ENCODE data around the gene EIF2S1. TPM values are rescaled to one million over a fixed set of nuclear protein-coding genes. Genes with fewer than 3 reads are reported as not detected.

The EIF2S1 gene
- total RNA-seq, 1 experiment from 2014 or later, result 116 TPM

DNA sequence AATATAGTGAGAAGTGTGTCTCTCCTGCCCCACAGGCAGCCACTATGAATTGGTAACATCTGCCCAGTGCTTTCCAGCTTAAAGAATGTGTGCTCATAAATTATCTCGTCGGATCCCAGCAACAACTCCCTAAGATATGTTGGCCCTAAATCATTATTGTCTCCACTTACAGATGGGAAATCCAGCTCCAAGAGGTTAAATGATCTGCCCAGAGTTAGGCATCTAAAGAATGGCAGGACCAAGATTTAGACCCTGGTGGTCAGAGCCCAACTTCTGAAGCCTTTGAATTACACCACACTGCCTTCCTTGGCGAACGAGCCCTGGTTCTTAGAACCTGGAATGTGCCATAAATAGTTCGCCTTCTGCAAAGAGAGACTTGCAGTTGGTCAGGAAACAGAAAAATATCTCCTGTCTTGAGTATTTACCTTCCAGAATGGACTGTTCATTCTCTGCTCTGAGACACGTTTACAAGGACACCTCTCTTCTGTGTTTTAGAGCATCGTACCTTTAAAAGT lies 72.0 kb downstream of the EIF2S1 start:
- no peak for TF ChIP-seq TCF7L2 (IDR thresholded peaks at IDR 0.05; ENCODE audit: low read depth, low read length)
- TF ChIP-seq, protein P1, sequence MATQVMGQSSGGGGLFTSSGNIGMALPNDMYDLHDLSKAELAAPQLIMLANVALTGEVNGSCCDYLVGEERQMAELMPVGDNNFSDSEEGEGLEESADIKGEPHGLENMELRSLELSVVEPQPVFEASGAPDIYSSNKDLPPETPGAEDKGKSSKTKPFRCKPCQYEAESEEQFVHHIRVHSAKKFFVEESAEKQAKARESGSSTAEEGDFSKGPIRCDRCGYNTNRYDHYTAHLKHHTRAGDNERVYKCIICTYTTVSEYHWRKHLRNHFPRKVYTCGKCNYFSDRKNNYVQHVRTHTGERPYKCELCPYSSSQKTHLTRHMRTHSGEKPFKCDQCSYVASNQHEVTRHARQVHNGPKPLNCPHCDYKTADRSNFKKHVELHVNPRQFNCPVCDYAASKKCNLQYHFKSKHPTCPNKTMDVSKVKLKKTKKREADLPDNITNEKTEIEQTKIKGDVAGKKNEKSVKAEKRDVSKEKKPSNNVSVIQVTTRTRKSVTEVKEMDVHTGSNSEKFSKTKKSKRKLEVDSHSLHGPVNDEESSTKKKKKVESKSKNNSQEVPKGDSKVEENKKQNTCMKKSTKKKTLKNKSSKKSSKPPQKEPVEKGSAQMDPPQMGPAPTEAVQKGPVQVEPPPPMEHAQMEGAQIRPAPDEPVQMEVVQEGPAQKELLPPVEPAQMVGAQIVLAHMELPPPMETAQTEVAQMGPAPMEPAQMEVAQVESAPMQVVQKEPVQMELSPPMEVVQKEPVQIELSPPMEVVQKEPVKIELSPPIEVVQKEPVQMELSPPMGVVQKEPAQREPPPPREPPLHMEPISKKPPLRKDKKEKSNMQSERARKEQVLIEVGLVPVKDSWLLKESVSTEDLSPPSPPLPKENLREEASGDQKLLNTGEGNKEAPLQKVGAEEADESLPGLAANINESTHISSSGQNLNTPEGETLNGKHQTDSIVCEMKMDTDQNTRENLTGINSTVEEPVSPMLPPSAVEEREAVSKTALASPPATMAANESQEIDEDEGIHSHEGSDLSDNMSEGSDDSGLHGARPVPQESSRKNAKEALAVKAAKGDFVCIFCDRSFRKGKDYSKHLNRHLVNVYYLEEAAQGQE (IDR thresholded peaks at IDR 0.05; ENCODE audit: insufficient read depth in 1 of 2, low read depth in 2 of 2, low read length in 1 of 2), result no peak
- TF ChIP-seq POLR2AphosphoS5 (IDR thresholded peaks at IDR 0.05; ENCODE audit: low read depth, low read length), result no peak
- TF ChIP-seq, protein P2, sequence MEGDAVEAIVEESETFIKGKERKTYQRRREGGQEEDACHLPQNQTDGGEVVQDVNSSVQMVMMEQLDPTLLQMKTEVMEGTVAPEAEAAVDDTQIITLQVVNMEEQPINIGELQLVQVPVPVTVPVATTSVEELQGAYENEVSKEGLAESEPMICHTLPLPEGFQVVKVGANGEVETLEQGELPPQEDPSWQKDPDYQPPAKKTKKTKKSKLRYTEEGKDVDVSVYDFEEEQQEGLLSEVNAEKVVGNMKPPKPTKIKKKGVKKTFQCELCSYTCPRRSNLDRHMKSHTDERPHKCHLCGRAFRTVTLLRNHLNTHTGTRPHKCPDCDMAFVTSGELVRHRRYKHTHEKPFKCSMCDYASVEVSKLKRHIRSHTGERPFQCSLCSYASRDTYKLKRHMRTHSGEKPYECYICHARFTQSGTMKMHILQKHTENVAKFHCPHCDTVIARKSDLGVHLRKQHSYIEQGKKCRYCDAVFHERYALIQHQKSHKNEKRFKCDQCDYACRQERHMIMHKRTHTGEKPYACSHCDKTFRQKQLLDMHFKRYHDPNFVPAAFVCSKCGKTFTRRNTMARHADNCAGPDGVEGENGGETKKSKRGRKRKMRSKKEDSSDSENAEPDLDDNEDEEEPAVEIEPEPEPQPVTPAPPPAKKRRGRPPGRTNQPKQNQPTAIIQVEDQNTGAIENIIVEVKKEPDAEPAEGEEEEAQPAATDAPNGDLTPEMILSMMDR (IDR thresholded peaks at IDR 0.05), result no peak
- in situ Hi-C loops (cut with HindIII; ENCODE audit: low pct_unique_long_range_greater_than_20kb, low sequenced_read_pairs) (no loop called here), intact Hi-C loops (cut with micrococcal nuclease; ENCODE audit: unreplicated experiment) (no loop called here)
- Histone ChIP-seq H3K36me3 (ENCODE audit: control insufficient read depth, insufficient read depth, low read length) (no peaks in the 10 kb centered on the region), H3K4me3 (ENCODE audit: low read depth in 2 of 2, low read length in 2 of 2) (no peak overlapping the region), H3K9me3 (ENCODE audit: control insufficient read depth, insufficient read depth, low read depth, low read length) (no peaks in the 10 kb centered on the region), H3K27me3 (ENCODE audit: control insufficient read depth, insufficient read depth, low read length) (no peaks in the 10 kb centered on the region), H3K27ac (ENCODE audit: low read length) (no peak overlapping the region), H3K4me1 (ENCODE audit: control insufficient read depth, insufficient read depth, low read length) (peaks cover 7% of the 10 kb centered on the region)
- DNase-seq (ENCODE audit: low read depth, low spot score) (no peak), ATAC-seq (no peak)
- BruUV-seq (replicated peaks), result no TSS peak
- ChIA-PET POLR2A (no interaction called here), CTCF (interaction anchor here (0.9 kb wide), 1 partner anchor 15 kb away, joined by 3 read pairs; no protein-coding TSS in a partner anchor)

DNA sequence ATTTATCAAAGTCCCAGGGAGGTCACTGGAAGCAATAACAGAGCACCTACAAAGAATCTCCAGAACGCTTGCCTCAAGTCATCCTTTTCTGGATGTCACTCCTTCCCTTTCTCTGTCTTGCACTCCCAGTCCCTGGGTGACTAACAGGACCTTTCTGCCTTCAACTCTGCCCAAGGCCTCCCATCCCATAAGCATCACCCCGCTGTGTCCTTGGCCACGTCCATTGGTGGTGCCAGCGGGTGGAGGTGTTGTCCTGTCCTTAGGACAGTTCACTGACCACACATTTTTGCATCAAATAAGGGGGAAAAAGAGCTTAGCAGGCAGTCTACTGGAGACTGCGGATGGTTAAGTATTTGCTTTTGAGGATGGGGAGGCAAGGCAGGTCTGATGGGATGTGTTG lies 75.5 kb downstream of the EIF2S1 start:
- no peaks in the 10 kb centered on the region for H3K27me3 ChIP-seq (ENCODE audit: control insufficient read depth, insufficient read depth, low read length)
- TF ChIP-seq, protein P1 (IDR thresholded peaks at IDR 0.05; ENCODE audit: insufficient read depth in 1 of 2, low read depth in 2 of 2, low read length in 1 of 2), result no peak
- no peak for TF ChIP-seq SIN3A (IDR thresholded peaks at IDR 0.05; ENCODE audit: borderline replicate concordance, insufficient read depth, low read depth, low read length)
- TF ChIP-seq TCF7L2 (IDR thresholded peaks at IDR 0.05; ENCODE audit: low read depth, low read length), result no peak
- TF ChIP-seq, protein P2 (IDR thresholded peaks at IDR 0.05), result no peak
- TF ChIP-seq POLR2AphosphoS5 (IDR thresholded peaks at IDR 0.05; ENCODE audit: low read depth, low read length), result no peak
- in situ Hi-C loops (cut with HindIII; ENCODE audit: low pct_unique_long_range_greater_than_20kb, low sequenced_read_pairs) (no loop called here), intact Hi-C loops (cut with micrococcal nuclease; ENCODE audit: unreplicated experiment) (no loop called here)
- no peaks in the 10 kb centered on the region for H3K4me1 ChIP-seq (ENCODE audit: control insufficient read depth, insufficient read depth, low read length)
- DNase-seq (ENCODE audit: low read depth, low spot score) (no peak), ATAC-seq (no peak)
- no peaks in the 10 kb centered on the region for H3K36me3 ChIP-seq (ENCODE audit: control insufficient read depth, insufficient read depth, low read length)
- H3K27ac ChIP-seq (ENCODE audit: low read length), result no peak overlapping the region
- no TSS peak for BruUV-seq (replicated peaks)
- CTCF ChIA-PET, result interaction anchor here (0.8 to 1.0 kb wide), 2 partner anchors 91 to 268 kb away, joined by 3 to 4 read pairs; no protein-coding TSS in a partner anchor
- H3K9me3 ChIP-seq (ENCODE audit: control insufficient read depth, insufficient read depth, low read depth, low read length), result no peaks in the 10 kb centered on the region
- POLR2A ChIA-PET, result no interaction called here
- H3K4me3 ChIP-seq (ENCODE audit: low read depth in 2 of 2, low read length in 2 of 2), result no peak overlapping the region

Measured in Panc1 (cell line).